ENCODE data around the gene TCF3.

GRCh38 chr19:1593501-1593772, 59.0 kb downstream of the TCF3 start:
- no peak for TF ChIP-seq CTCF (IDR thresholded peaks at IDR 0.05)
- TF ChIP-seq POLR2A (IDR thresholded peaks at IDR 0.05) = no peak
